ENCODE results near the gene ARRB1. TPM values are rescaled to one million over a fixed set of nuclear protein-coding genes. Genes with fewer than 3 reads are reported as not detected.
A peak's percentile ranks its signal among the peaks of the same experiment; 100 is the strongest.

The ARRB1 gene
- total and polyA plus RNA-seq, 9 of the 15 experiments (the other 6 are each of a cell fraction or from before 2014, with no cell fraction given), result 6.6 to 45.4 (median 28.5) TPM

DNA sequence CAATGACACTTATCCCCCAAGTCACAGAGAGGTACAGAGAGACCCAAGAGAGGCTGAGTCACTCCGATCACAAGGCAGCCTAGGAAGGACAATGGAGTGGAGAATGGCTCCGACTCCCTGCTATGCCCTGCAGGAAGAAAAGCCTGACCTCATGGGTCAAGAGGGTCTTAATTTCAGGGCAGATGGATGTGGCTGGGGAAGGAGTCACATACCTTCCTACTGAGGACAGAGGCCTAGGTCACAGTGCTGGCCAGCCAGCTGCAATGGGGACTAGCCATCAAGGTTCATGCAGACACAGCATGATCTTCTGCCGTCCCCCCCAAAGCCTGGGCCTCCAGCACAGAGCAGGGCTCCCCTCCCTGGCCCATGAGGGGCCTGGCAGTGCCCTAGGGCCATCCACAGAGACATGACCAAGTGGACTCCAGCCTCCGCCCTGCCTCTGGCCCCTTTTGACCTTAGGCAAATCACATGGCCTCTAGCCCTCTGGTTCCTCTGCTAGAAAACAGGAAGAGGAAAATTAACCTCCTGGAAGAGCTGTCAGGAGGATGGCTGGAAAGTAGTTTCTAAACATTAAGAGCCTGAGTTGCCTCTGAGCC lies 1.8 kb downstream of the ARRB1 start (continued):
- no peak for TF ChIP-seq BRCA1 (IDR thresholded peaks at IDR 0.05)
- TF ChIP-seq BRCA1 (CRISPR knock-in tag; IDR thresholded peaks at IDR 0.05), result no peak
- no peak for TF ChIP-seq CHD2 (IDR thresholded peaks at IDR 0.05; ENCODE audit: low read depth, low read length)
- 0 out of 2 replicates have a peak, but pooled peaks have one; percentile 10 for TF ChIP-seq ZNF316 (IDR thresholded peaks at IDR 0.05)
- no peak for TF ChIP-seq SMARCB1 (IDR thresholded peaks at IDR 0.05; ENCODE audit: insufficient read length, low read depth)
- TF ChIP-seq, protein P1, sequence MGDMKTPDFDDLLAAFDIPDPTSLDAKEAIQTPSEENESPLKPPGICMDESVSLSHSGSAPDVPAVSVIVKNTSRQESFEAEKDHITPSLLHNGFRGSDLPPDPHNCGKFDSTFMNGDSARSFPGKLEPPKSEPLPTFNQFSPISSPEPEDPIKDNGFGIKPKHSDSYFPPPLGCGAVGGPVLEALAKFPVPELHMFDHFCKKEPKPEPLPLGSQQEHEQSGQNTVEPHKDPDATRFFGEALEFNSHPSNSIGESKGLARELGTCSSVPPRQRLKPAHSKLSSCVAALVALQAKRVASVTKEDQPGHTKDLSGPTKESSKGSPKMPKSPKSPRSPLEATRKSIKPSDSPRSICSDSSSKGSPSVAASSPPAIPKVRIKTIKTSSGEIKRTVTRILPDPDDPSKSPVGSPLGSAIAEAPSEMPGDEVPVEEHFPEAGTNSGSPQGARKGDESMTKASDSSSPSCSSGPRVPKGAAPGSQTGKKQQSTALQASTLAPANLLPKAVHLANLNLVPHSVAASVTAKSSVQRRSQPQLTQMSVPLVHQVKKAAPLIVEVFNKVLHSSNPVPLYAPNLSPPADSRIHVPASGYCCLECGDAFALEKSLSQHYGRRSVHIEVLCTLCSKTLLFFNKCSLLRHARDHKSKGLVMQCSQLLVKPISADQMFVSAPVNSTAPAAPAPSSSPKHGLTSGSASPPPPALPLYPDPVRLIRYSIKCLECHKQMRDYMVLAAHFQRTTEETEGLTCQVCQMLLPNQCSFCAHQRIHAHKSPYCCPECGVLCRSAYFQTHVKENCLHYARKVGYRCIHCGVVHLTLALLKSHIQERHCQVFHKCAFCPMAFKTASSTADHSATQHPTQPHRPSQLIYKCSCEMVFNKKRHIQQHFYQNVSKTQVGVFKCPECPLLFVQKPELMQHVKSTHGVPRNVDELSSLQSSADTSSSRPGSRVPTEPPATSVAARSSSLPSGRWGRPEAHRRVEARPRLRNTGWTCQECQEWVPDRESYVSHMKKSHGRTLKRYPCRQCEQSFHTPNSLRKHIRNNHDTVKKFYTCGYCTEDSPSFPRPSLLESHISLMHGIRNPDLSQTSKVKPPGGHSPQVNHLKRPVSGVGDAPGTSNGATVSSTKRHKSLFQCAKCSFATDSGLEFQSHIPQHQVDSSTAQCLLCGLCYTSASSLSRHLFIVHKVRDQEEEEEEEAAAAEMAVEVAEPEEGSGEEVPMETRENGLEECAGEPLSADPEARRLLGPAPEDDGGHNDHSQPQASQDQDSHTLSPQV (IDR thresholded peaks at IDR 0.05), result peak; percentile 71
- TF ChIP-seq, protein P2, sequence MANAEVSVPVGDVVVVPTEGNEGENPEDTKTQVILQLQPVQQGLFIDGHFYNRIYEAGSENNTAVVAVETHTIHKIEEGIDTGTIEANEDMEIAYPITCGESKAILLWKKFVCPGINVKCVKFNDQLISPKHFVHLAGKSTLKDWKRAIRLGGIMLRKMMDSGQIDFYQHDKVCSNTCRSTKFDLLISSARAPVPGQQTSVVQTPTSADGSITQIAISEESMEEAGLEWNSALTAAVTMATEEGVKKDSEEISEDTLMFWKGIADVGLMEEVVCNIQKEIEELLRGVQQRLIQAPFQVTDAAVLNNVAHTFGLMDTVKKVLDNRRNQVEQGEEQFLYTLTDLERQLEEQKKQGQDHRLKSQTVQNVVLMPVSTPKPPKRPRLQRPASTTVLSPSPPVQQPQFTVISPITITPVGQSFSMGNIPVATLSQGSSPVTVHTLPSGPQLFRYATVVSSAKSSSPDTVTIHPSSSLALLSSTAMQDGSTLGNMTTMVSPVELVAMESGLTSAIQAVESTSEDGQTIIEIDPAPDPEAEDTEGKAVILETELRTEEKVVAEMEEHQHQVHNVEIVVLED (CRISPR knock-in tag; IDR thresholded peaks at IDR 0.05), result no peak
- TF ChIP-seq, protein P3, sequence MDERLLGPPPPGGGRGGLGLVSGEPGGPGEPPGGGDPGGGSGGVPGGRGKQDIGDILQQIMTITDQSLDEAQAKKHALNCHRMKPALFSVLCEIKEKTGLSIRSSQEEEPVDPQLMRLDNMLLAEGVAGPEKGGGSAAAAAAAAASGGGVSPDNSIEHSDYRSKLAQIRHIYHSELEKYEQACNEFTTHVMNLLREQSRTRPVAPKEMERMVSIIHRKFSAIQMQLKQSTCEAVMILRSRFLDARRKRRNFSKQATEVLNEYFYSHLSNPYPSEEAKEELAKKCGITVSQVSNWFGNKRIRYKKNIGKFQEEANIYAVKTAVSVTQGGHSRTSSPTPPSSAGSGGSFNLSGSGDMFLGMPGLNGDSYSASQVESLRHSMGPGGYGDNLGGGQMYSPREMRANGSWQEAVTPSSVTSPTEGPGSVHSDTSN (CRISPR knock-in tag; IDR thresholded peaks at IDR 0.05; ENCODE audit: low read depth), result no peak
- TF ChIP-seq, protein P3 (tag; conservative IDR thresholded peaks at IDR 0.05; ENCODE audit: low read depth), result no peak
- TF ChIP-seq ZNF696 (CRISPR knock-in tag; conservative IDR thresholded peaks at IDR 0.05), result no peak
- TF ChIP-seq RUNX1 (IDR thresholded peaks at IDR 0.05; ENCODE audit: low read depth), result no peak
- TF ChIP-seq, protein P4, sequence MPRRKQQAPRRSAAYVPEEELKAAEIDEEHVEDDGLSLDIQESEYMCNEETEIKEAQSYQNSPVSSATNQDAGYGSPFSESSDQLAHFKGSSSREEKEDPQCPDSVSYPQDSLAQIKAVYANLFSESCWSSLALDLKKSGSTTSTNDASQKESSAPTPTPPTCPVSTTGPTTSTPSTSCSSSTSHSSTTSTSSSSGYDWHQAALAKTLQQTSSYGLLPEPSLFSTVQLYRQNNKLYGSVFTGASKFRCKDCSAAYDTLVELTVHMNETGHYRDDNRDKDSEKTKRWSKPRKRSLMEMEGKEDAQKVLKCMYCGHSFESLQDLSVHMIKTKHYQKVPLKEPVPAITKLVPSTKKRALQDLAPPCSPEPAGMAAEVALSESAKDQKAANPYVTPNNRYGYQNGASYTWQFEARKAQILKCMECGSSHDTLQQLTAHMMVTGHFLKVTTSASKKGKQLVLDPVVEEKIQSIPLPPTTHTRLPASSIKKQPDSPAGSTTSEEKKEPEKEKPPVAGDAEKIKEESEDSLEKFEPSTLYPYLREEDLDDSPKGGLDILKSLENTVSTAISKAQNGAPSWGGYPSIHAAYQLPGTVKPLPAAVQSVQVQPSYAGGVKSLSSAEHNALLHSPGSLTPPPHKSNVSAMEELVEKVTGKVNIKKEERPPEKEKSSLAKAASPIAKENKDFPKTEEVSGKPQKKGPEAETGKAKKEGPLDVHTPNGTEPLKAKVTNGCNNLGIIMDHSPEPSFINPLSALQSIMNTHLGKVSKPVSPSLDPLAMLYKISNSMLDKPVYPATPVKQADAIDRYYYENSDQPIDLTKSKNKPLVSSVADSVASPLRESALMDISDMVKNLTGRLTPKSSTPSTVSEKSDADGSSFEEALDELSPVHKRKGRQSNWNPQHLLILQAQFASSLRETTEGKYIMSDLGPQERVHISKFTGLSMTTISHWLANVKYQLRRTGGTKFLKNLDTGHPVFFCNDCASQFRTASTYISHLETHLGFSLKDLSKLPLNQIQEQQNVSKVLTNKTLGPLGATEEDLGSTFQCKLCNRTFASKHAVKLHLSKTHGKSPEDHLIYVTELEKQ (CRISPR knock-in tag; IDR thresholded peaks at IDR 0.05), result no peak
- no peak for TF ChIP-seq ZNF785 (CRISPR knock-in tag; IDR thresholded peaks at IDR 0.05)
- no peak for TF ChIP-seq TOE1 (IDR thresholded peaks at IDR 0.05; ENCODE audit: borderline replicate concordance)
- no peak for TF ChIP-seq TOE1 (CRISPR knock-in tag; IDR thresholded peaks at IDR 0.05; ENCODE audit: borderline replicate concordance, low read depth)
- TF ChIP-seq FOSL1 (tag; conservative IDR thresholded peaks at IDR 0.05), result peak; percentile 54
- no peak for TF ChIP-seq ZNF75A (CRISPR knock-in tag; IDR thresholded peaks at IDR 0.05)
- TF ChIP-seq ZNF766 (CRISPR knock-in tag; conservative IDR thresholded peaks at IDR 0.05), result no peak
